Neural progenitor cell (in vitro differentiated cells): ENCODE measurements around the gene ITGA4. TPM values are rescaled to one million over a fixed set of nuclear protein-coding genes. Genes with fewer than 3 reads are reported as not detected.

Experiments
- DNase-seq: peaks from one replicate; pipeline ENCODE4 v3.0.0-alpha.2; 2016; ENCODE audit warnings: low spot score
- H2AFZ ChIP-seq: fragments of 200-600 bp; sonication (generic); replicated peaks from 2 replicates; pipeline ENCODE4 v1.6.1; 2016; ENCODE audit warnings: antibody characterized with exemption
- H3F3A ChIP-seq: fragments of 200-600 bp; sonication (generic); 2 replicates; pipeline ENCODE4 v1.6.1; 2016; ENCODE audit warnings: antibody characterized with exemption, low read depth
- H3K27ac ChIP-seq: fragments of 200-600 bp; sonication (generic); 2 replicates; pipeline ENCODE4 v1.5.1; 2016; ENCODE audit warnings: mild to moderate bottlenecking
- H3K27me3 ChIP-seq: fragments of 200-600 bp; sonication (generic); 2 replicates; pipeline ENCODE4 v1.6.1; 2016; ENCODE audit warnings: mild to moderate bottlenecking, moderate library complexity
- H3K36me3 ChIP-seq: fragments of 200-600 bp; sonication (generic); 2 replicates; pipeline ENCODE4 v1.5.1; 2016
- H3K4me1 ChIP-seq: fragments of 200-600 bp; sonication (generic); 2 replicates; pipeline ENCODE4 v1.6.1; 2016; ENCODE audit warnings: mixed run types
- H3K4me2 ChIP-seq: fragments of 200-600 bp; sonication (generic); 2 replicates; pipeline ENCODE4 v1.6.1; 2016
- H3K4me3 ChIP-seq: fragments of 200-600 bp; sonication (generic); 2 replicates; pipeline ENCODE4 v1.5.1; 2016
- H3K79me2 ChIP-seq: fragments of 200-600 bp; sonication (generic); 2 replicates; pipeline ENCODE4 v1.6.1; 2016; ENCODE audit warnings: low read depth
- H3K9ac ChIP-seq: fragments of 200-600 bp; sonication (generic); 2 replicates; pipeline ENCODE4 v1.6.1; 2016
- H3K9me3 ChIP-seq: fragments of 200-600 bp; sonication (generic); 2 replicates; pipeline ENCODE4 v1.5.1; 2016; ENCODE audit warnings: low read depth
- H4K20me1 ChIP-seq: fragments of 200-600 bp; sonication (generic); 2 replicates; pipeline ENCODE4 v1.6.1; 2016; ENCODE audit warnings: low read depth
- H3K27ac Mint-ChIP-seq: 3 replicates; pipeline ENCODE4 v1.8.0; 2021; ENCODE audit warnings: mixed read lengths
- H3K27me3 Mint-ChIP-seq: 2 replicates; pipeline ENCODE4 v1.8.0; 2022; ENCODE audit warnings: low read depth, mild to moderate bottlenecking, inconsistent platforms, moderate library complexity, mixed read lengths; ENCODE audit not compliant: insufficient read depth
- H3K36me3 Mint-ChIP-seq: 3 replicates; pipeline ENCODE4 v1.8.0; 2021; ENCODE audit warnings: mixed read lengths
- H3K4me1 Mint-ChIP-seq: 3 replicates; pipeline ENCODE4 v1.8.0; 2021; ENCODE audit warnings: mixed read lengths
- H3K4me3 Mint-ChIP-seq: 3 replicates; pipeline ENCODE4 v1.8.0; 2021; ENCODE audit warnings: mild to moderate bottlenecking, moderate library complexity, mixed read lengths
- H3K9me3 Mint-ChIP-seq: 3 replicates; pipeline ENCODE4 v1.8.0; 2020; ENCODE audit warnings: mixed read lengths
- CTCF ChIP-seq: fragments of 200-600 bp; sonication (generic); IDR thresholded peaks from 2 replicates; pipeline ENCODE4 v1.5.1; 2017; ENCODE audit warnings: antibody characterized with exemption, mild to moderate bottlenecking
- EZH2 ChIP-seq: fragments of 200-600 bp; sonication (generic); IDR thresholded peaks from 2 replicates; pipeline ENCODE4 v1.6.1; 2017; ENCODE audit warnings: antibody characterized with exemption, mild to moderate bottlenecking, moderate library complexity
- EZH2phosphoT487 ChIP-seq: fragments of 200-600 bp; sonication (generic); IDR thresholded peaks from 2 replicates; pipeline ENCODE4 v1.6.1; 2017; ENCODE audit warnings: antibody characterized with exemption
- total RNA-seq: library from RNA; depleted of rRNA; stranded (reverse); fragments of >200 nt; gene quantifications from 2 replicates; pipeline ENCODE4 v1.2.3, GENCODE V29; 2015; ENCODE audit warnings: low replicate concordance

The ITGA4 gene
- total RNA-seq, 1 donor from 2014 or later: 10.2 TPM

GRCh38 chr2:181431674-181432073, 25.5 kb upstream of the ITGA4 start:
- Mint-ChIP-seq H3K9me3 (peaks cover 6% of the 10 kb centered on the region), H3K4me3 (no peak overlapping the region), H3K4me1 (no peaks in the 10 kb centered on the region), H3K36me3 (no peaks in the 10 kb centered on the region), H3K27me3 (no peaks in the 10 kb centered on the region), H3K27ac (no peak overlapping the region)
- no peak for DNase-seq
- no peak overlapping the region for H3K4me2 ChIP-seq
- no peaks in the 10 kb centered on the region for H3F3A ChIP-seq
- no peaks in the 10 kb centered on the region for H3K9me3 ChIP-seq
- H3K9ac ChIP-seq: no peak overlapping the region
- peaks cover 4% of the 10 kb centered on the region for H3K4me1 ChIP-seq
- no peak overlapping the region for H2AFZ ChIP-seq
- no peaks in the 10 kb centered on the region for H3K36me3 ChIP-seq
- H3K27ac ChIP-seq: no peak overlapping the region
- H3K27me3 ChIP-seq: no peaks in the 10 kb centered on the region
- H4K20me1 ChIP-seq: no peaks in the 10 kb centered on the region
- no peaks in the 10 kb centered on the region for H3K79me2 ChIP-seq
- TF ChIP-seq CTCF (no peak), EZH2 (no peak), EZH2phosphoT487 (no peak)
- no peak overlapping the region for H3K4me3 ChIP-seq

- H3K4me3 ChIP-seq: no peak overlapping the region
- H3K79me2 ChIP-seq: no peaks in the 10 kb centered on the region
- H3K4me2 ChIP-seq: no peak overlapping the region
- no peaks in the 10 kb centered on the region for H3K4me1 ChIP-seq
- H3K27ac ChIP-seq: no peak overlapping the region
- no peaks in the 10 kb centered on the region for H3K36me3 Mint-ChIP-seq
- H3K4me1 Mint-ChIP-seq: no peaks in the 10 kb centered on the region
- H4K20me1 ChIP-seq: no peaks in the 10 kb centered on the region
- H3K27me3 ChIP-seq: no peaks in the 10 kb centered on the region
- no peaks in the 10 kb centered on the region for H3K36me3 ChIP-seq
- no peak for DNase-seq
- peaks cover 8% of the 10 kb centered on the region for H3K27me3 Mint-ChIP-seq
- H3F3A ChIP-seq: no peaks in the 10 kb centered on the region
- no peak overlapping the region for H3K4me3 Mint-ChIP-seq
- TF ChIP-seq CTCF (peak; percentile 30), EZH2 (no peak)
- H3K9me3 Mint-ChIP-seq: peaks cover 6% of the 10 kb centered on the region
- no peaks in the 10 kb centered on the region for H3K9me3 ChIP-seq
- H3K27ac Mint-ChIP-seq: no peak overlapping the region
- H2AFZ ChIP-seq: no peak overlapping the region
- no peak overlapping the region for H3K9ac ChIP-seq
These were observed 18.9 kb upstream of the ITGA4 start for GRCh38 chr2:181438261-181438660.

GRCh38 chr2:181440344-181440743, 16.8 kb upstream of the ITGA4 start:
- Mint-ChIP-seq H3K27me3 (peaks cover 8% of the 10 kb centered on the region), H3K4me3 (no peak overlapping the region), H3K9me3 (no peaks in the 10 kb centered on the region), H3K27ac (no peak overlapping the region), H3K36me3 (no peaks in the 10 kb centered on the region), H3K4me1 (peaks cover 6% of the 10 kb centered on the region)
- Histone ChIP-seq H3K27me3 (no peaks in the 10 kb centered on the region), H3K9me3 (no peaks in the 10 kb centered on the region), H3K4me1 (peaks cover 7% of the 10 kb centered on the region), H3K79me2 (no peaks in the 10 kb centered on the region), H3K27ac (no peak overlapping the region), H3K4me2 (no peak overlapping the region), H2AFZ (no peak overlapping the region), H3K36me3 (no peaks in the 10 kb centered on the region), H3F3A (no peaks in the 10 kb centered on the region), H3K4me3 (no peak overlapping the region), H3K9ac (no peak overlapping the region), H4K20me1 (no peaks in the 10 kb centered on the region)
- no peak for DNase-seq
- TF ChIP-seq CTCF (no peak), EZH2phosphoT487 (no peak), EZH2 (no peak)
